ENCODE results near the gene OR6B3. TPM values are rescaled to one million over a fixed set of nuclear protein-coding genes. Genes with fewer than 3 reads are reported as not detected.

The OR6B3 gene
- total RNA-seq, 1 donor from 2014 or later: not detected

GRCh38 chr2:240069829-240070228 is 16.5 kb upstream of the OR6B3 start:
- DNase-seq (ENCODE audit: low spot score): no peak
- Mint-ChIP-seq H3K27ac (ENCODE audit: unreplicated experiment) (no peak overlapping the region), H3K4me1 (ENCODE audit: unreplicated experiment) (peaks cover 5% of the 10 kb centered on the region), H3K27me3 (ENCODE audit: unreplicated experiment) (peaks cover 4% of the 10 kb centered on the region), H3K9me3 (ENCODE audit: unreplicated experiment) (no peaks in the 10 kb centered on the region), H3K36me3 (ENCODE audit: low read depth, unreplicated experiment) (no peaks in the 10 kb centered on the region), H3K4me3 (ENCODE audit: unreplicated experiment) (no peak overlapping the region)
- TF ChIP-seq CTCF (IDR thresholded peaks at IDR 0.05; ENCODE audit: unreplicated experiment): no peak

- Mint-ChIP-seq H3K27ac (ENCODE audit: unreplicated experiment) (no peak overlapping the region), H3K36me3 (ENCODE audit: low read depth, unreplicated experiment) (no peaks in the 10 kb centered on the region), H3K4me3 (ENCODE audit: unreplicated experiment) (no peak overlapping the region), H3K9me3 (ENCODE audit: unreplicated experiment) (no peaks in the 10 kb centered on the region), H3K4me1 (ENCODE audit: unreplicated experiment) (peaks cover 5% of the 10 kb centered on the region), H3K27me3 (ENCODE audit: unreplicated experiment) (peaks cover 4% of the 10 kb centered on the region)
- no peak for DNase-seq (ENCODE audit: low spot score)
- no peak for TF ChIP-seq CTCF (IDR thresholded peaks at IDR 0.05; ENCODE audit: unreplicated experiment)
These were observed 14.9 kb upstream of the OR6B3 start for GRCh38 chr2:240068193-240068592.

- peaks cover 5% of the 10 kb centered on the region for H3K4me1 Mint-ChIP-seq (ENCODE audit: unreplicated experiment)
- no peaks in the 10 kb centered on the region for H3K36me3 Mint-ChIP-seq (ENCODE audit: low read depth, unreplicated experiment)
- no peak overlapping the region for H3K4me3 Mint-ChIP-seq (ENCODE audit: unreplicated experiment)
- H3K27ac Mint-ChIP-seq (ENCODE audit: unreplicated experiment): no peak overlapping the region
- TF ChIP-seq CTCF (IDR thresholded peaks at IDR 0.05; ENCODE audit: unreplicated experiment): no peak
- no peaks in the 10 kb centered on the region for H3K9me3 Mint-ChIP-seq (ENCODE audit: unreplicated experiment)
- H3K27me3 Mint-ChIP-seq (ENCODE audit: unreplicated experiment): peaks cover 4% of the 10 kb centered on the region
- DNase-seq (ENCODE audit: low spot score): no peak
These were observed 13.2 kb upstream of the OR6B3 start for GRCh38 chr2:240066489-240066888.

GRCh38 chr2:240064898-240065297 is 11.6 kb upstream of the OR6B3 start:
- H3K36me3 Mint-ChIP-seq (ENCODE audit: low read depth, unreplicated experiment): no peaks in the 10 kb centered on the region
- TF ChIP-seq CTCF (IDR thresholded peaks at IDR 0.05; ENCODE audit: unreplicated experiment): no peak
- H3K4me3 Mint-ChIP-seq (ENCODE audit: unreplicated experiment): no peak overlapping the region
- H3K9me3 Mint-ChIP-seq (ENCODE audit: unreplicated experiment): no peaks in the 10 kb centered on the region
- peaks cover 5% of the 10 kb centered on the region for H3K4me1 Mint-ChIP-seq (ENCODE audit: unreplicated experiment)
- peaks cover 7% of the 10 kb centered on the region for H3K27me3 Mint-ChIP-seq (ENCODE audit: unreplicated experiment)
- DNase-seq (ENCODE audit: low spot score): no peak
- no peak overlapping the region for H3K27ac Mint-ChIP-seq (ENCODE audit: unreplicated experiment)

GRCh38 chr2:240060977-240061591 is 7.8 kb upstream of the OR6B3 start:
- Mint-ChIP-seq H3K36me3 (ENCODE audit: low read depth, unreplicated experiment) (no peaks in the 10 kb centered on the region), H3K4me1 (ENCODE audit: unreplicated experiment) (no peaks in the 10 kb centered on the region), H3K27ac (ENCODE audit: unreplicated experiment) (no peak overlapping the region), H3K9me3 (ENCODE audit: unreplicated experiment) (no peaks in the 10 kb centered on the region), H3K4me3 (ENCODE audit: unreplicated experiment) (no peak overlapping the region), H3K27me3 (ENCODE audit: unreplicated experiment) (peaks cover 4% of the 10 kb centered on the region)
- DNase-seq (ENCODE audit: low spot score): peak; percentile 50
- TF ChIP-seq CTCF (IDR thresholded peaks at IDR 0.05; ENCODE audit: unreplicated experiment): peak; percentile 36
